H1 (cell line): ENCODE data around the gene KIAA0513. TPM values are rescaled to one million over a fixed set of nuclear protein-coding genes. Genes with fewer than 3 reads are reported as not detected.

Experiments
- CTCF ChIA-PET: fragments of 300-600 bp; sonication (Branson Sonifier 250); formaldehyde crosslinking; loops from one replicate; lab custom pipeline; 2021; ENCODE audit not compliant: partially characterized antibody; lab: Charles Lee
- POLR2A ChIA-PET: fragments of 300-600 bp; sonication (Branson Sonifier 250); formaldehyde crosslinking; loops from one replicate; lab custom pipeline; 2021; ENCODE audit warnings: inconsistent platforms; ENCODE audit not compliant: partially characterized antibody; lab: Charles Lee
- DNase-seq, 2 experiments: peaks; one replicate each; pipeline versions ENCODE4 v3.0.0 to v3.0.0-alpha.2; 2010 to 2022; ENCODE audit warnings: low spot score in 2 of 2, low read depth in 1 of 2, mixed read lengths in 1 of 2
- FAIRE-seq: peaks from 2 replicates; lab custom pipeline; 2011; peaks lifted over from hg19 to GRCh38; lab: Jason Lieb, UNC
- H2AFZ ChIP-seq: 2 replicates; pipeline ENCODE4 v1.8.1; 2012; ENCODE audit warnings: low read length, inconsistent platforms
- H2AK5ac ChIP-seq: 2 replicates; pipeline ENCODE4 v1.6.1; 2013; ENCODE audit warnings: low read depth, low read length
- H2BK120ac ChIP-seq: replicated peaks from 2 replicates; pipeline ENCODE3; 2013; ENCODE audit warnings: low read depth, low read length, inconsistent platforms
- H2BK12ac ChIP-seq: 2 replicates; pipeline ENCODE4 v1.6.1; 2013; ENCODE audit warnings: low read depth, low read length
- H2BK15ac ChIP-seq: 2 replicates; pipeline ENCODE4 v1.6.1; 2013; ENCODE audit warnings: low read length
- H2BK20ac ChIP-seq: 2 replicates; pipeline ENCODE4 v1.6.1; 2013; ENCODE audit warnings: low read length
- H2BK5ac ChIP-seq: 2 replicates; pipeline ENCODE4 v1.6.1; 2013; ENCODE audit warnings: low read depth, low read length
- H3K14ac ChIP-seq: 2 replicates; pipeline ENCODE4 v1.6.1; 2013; ENCODE audit warnings: inconsistent platforms; ENCODE audit not compliant: insufficient read length
- H3K18ac ChIP-seq: 2 replicates; pipeline ENCODE4 v1.6.1; 2013; ENCODE audit warnings: low read length; ENCODE audit errors: extremely low read depth
- H3K23ac ChIP-seq: 2 replicates; pipeline ENCODE4 v1.6.1; 2013; ENCODE audit warnings: inconsistent platforms; ENCODE audit not compliant: insufficient read length
- H3K23me2 ChIP-seq: 2 replicates; pipeline ENCODE4 v1.6.1; 2013; ENCODE audit warnings: low read depth, low read length
- H3K27ac ChIP-seq: 2 replicates; pipeline ENCODE4 v1.6.1; 2011; ENCODE audit warnings: low read depth, low read length, inconsistent platforms
- H3K27me3 ChIP-seq, 4 experiments: replicated peaks in 1 of 4; 1 replicate in 1 of 4; 2 replicates in 3 of 4; pipeline versions ENCODE4 v1.6.1 to v1.8.1; 2011 to 2013; ENCODE audit warnings: low read length in 3 of 4, mild to moderate bottlenecking in 3 of 4, inconsistent platforms in 2 of 4, mixed read lengths in 2 of 4, moderate library complexity in 1 of 4; ENCODE audit not compliant: control insufficient read depth in 3 of 4, insufficient read depth in 3 of 4; ENCODE audit errors: extremely low read depth in 1 of 4
- H3K36me3 ChIP-seq, 4 experiments: 2 replicates each; pipeline versions ENCODE4 v1.6.1 to v1.8.1; 2011 to 2013; ENCODE audit warnings: mild to moderate bottlenecking in 4 of 4, low read length in 3 of 4, moderate library complexity in 2 of 4, control low read depth in 1 of 4, inconsistent platforms in 1 of 4; ENCODE audit not compliant: insufficient read depth in 4 of 4, control insufficient read depth in 2 of 4
- H3K4ac ChIP-seq: replicated peaks from 2 replicates; pipeline ENCODE3; 2013; ENCODE audit warnings: low read length, low read depth, mixed read lengths, inconsistent platforms; ENCODE audit not compliant: insufficient read length
- H3K4me1 ChIP-seq, 4 experiments: replicated peaks in 1 of 4; 1 replicate in 1 of 4; 2 replicates in 3 of 4; pipeline versions ENCODE4 v1.6.1 to v1.8.1; 2011 to 2013; ENCODE audit warnings: low read length in 3 of 4, inconsistent platforms in 2 of 4, mixed read lengths in 1 of 4; ENCODE audit not compliant: insufficient read depth in 4 of 4, control insufficient read depth in 3 of 4
- H3K4me2 ChIP-seq, 2 experiments: 2 replicates each; pipeline versions ENCODE4 v1.6.1 to v1.8.1; 2011 to 2013; ENCODE audit warnings: low read depth in 2 of 2, low read length in 2 of 2, control low read depth in 1 of 2, inconsistent platforms in 1 of 2, mild to moderate bottlenecking in 1 of 2; ENCODE audit not compliant: insufficient read depth in 1 of 2
- H3K4me3 ChIP-seq, 4 experiments: fragments of 200-600, 300-600 bp in 1 of 4; sonication (generic), shearing (Covaris generic), sonication (Bioruptor Twin) in 1 of 4; 2 replicates each; pipeline versions ENCODE4 v1.5.1 to v1.8.1; 2011 to 2016; ENCODE audit warnings: low read length in 4 of 4, low read depth in 3 of 4, control low read depth in 2 of 4, inconsistent platforms in 2 of 4, mild to moderate bottlenecking in 2 of 4, mixed read lengths in 1 of 4, moderate library complexity in 1 of 4; ENCODE audit not compliant: insufficient read depth in 2 of 4; ENCODE audit errors: extremely low read depth in 1 of 4
- H3K56ac ChIP-seq: replicated peaks from 2 replicates; pipeline ENCODE3; 2013; ENCODE audit warnings: low read depth, mild to moderate bottlenecking, mixed read lengths, low read length, inconsistent platforms; ENCODE audit not compliant: insufficient read length
- H3K79me1 ChIP-seq: 2 replicates; pipeline ENCODE4 v1.6.1; 2013; ENCODE audit warnings: low read depth, low read length, control low read depth
- H3K79me2 ChIP-seq, 2 experiments: 2 replicates each; pipeline versions ENCODE4 v1.6.1 to v1.8.1; 2012 to 2013; ENCODE audit warnings: low read length in 2 of 2, mild to moderate bottlenecking in 2 of 2, inconsistent platforms in 1 of 2; ENCODE audit not compliant: insufficient read depth in 2 of 2, control insufficient read depth in 1 of 2
- H3K9ac ChIP-seq, 4 experiments: replicated peaks in 1 of 4; 1 replicate in 1 of 4; 2 replicates in 3 of 4; pipeline versions ENCODE4 v1.6.1 to v1.8.1; 2011 to 2013; ENCODE audit warnings: low read depth in 3 of 4, low read length in 3 of 4, control low read depth in 2 of 4, mild to moderate bottlenecking in 2 of 4, moderate library complexity in 2 of 4, inconsistent platforms in 1 of 4; ENCODE audit errors: extremely low read depth in 1 of 4
- H3K9me3 ChIP-seq, 2 experiments: 2 replicates each; pipeline versions ENCODE4 v1.6.1 to v1.8.1; 2012 to 2013; ENCODE audit warnings: mild to moderate bottlenecking in 2 of 2, moderate library complexity in 2 of 2, control low read depth in 1 of 2, inconsistent platforms in 1 of 2, low read depth in 1 of 2, low read length in 1 of 2, mixed read lengths in 1 of 2; ENCODE audit not compliant: insufficient read depth in 2 of 2
- H4K20me1 ChIP-seq, 2 experiments: replicated peaks in 1 of 2; 2 replicates each; pipeline versions ENCODE3 to v1.8.1; 2011 to 2013; ENCODE audit warnings: inconsistent platforms in 2 of 2, low read length in 2 of 2, mild to moderate bottlenecking in 1 of 2; ENCODE audit not compliant: insufficient read depth in 2 of 2, control insufficient read depth in 1 of 2
- H4K5ac ChIP-seq: 2 replicates; pipeline ENCODE4 v1.6.1; 2013; ENCODE audit warnings: low read length, low read depth, mixed read lengths, inconsistent platforms; ENCODE audit not compliant: insufficient read length
- H4K8ac ChIP-seq: 2 replicates; pipeline ENCODE4 v1.8.0; 2013; ENCODE audit warnings: mild to moderate bottlenecking, moderate library complexity, low read length, inconsistent platforms; ENCODE audit not compliant: insufficient read depth; ENCODE audit errors: extremely low read depth
- H4K91ac ChIP-seq: replicated peaks from 2 replicates; pipeline ENCODE3; 2013; ENCODE audit warnings: low read length, mixed read lengths, inconsistent platforms; ENCODE audit not compliant: insufficient read length
- BCL11A ChIP-seq, 2 experiments: IDR thresholded peaks; one replicate each; pipeline ENCODE4 v1.6.1; 2011; ENCODE audit warnings: low read depth in 2 of 2, low read length in 2 of 2, mild to moderate bottlenecking in 2 of 2
- CREB1 ChIP-seq: IDR thresholded peaks from 2 replicates; pipeline ENCODE4 v1.6.1; 2012; ENCODE audit warnings: inconsistent platforms
- EZH2 ChIP-seq: fragments of 200-600 bp; sonication (generic); IDR thresholded peaks from 2 replicates; pipeline ENCODE4 v1.7.1; 2012; ENCODE audit warnings: low read depth, mild to moderate bottlenecking, moderate library complexity, low read length, inconsistent platforms; ENCODE audit not compliant: severe bottlenecking
- JUN ChIP-seq: IDR thresholded peaks from 2 replicates; pipeline ENCODE4 v1.6.1; 2011; ENCODE audit warnings: low read depth, mild to moderate bottlenecking, improper control_type of control experiment, low read length
- MAFK ChIP-seq: IDR thresholded peaks from 2 replicates; pipeline ENCODE4 v1.6.1; 2012; ENCODE audit warnings: low read depth, mild to moderate bottlenecking, improper control_type of control experiment, low read length
- NRF1 ChIP-seq: IDR thresholded peaks from 2 replicates; pipeline ENCODE4 v1.6.1; 2011; ENCODE audit warnings: mild to moderate bottlenecking, low read depth, low read length, improper control_type of control experiment
- PHF8 ChIP-seq: fragments of 200-600 bp; sonication (generic); conservative IDR thresholded peaks from 2 replicates; pipeline ENCODE4 v1.7.1; 2012; ENCODE audit warnings: low read depth, mild to moderate bottlenecking, inconsistent platforms, low read length, moderate library complexity
- POLR2AphosphoS5 ChIP-seq: IDR thresholded peaks from 2 replicates; pipeline ENCODE4 v1.6.1; 2011; ENCODE audit warnings: low read depth, low read length
- RNF2 ChIP-seq: fragments of 200-900, 300-1000 bp; sonication (generic); IDR thresholded peaks from 2 replicates; pipeline ENCODE4 v1.7.1; 2016; ENCODE audit warnings: borderline replicate concordance, low read depth, mild to moderate bottlenecking, antibody characterized with exemption, low read length; ENCODE audit not compliant: poor library complexity, severe bottlenecking; ENCODE audit errors: missing control alignments
- SIN3A ChIP-seq, 2 experiments: IDR thresholded peaks in 1 of 2; conservative IDR thresholded peaks in 1 of 2; 2 replicates each; pipeline ENCODE4 v1.6.1; 2011 to 2012; ENCODE audit warnings: low read length in 2 of 2, improper control_type of control experiment in 1 of 2, low read depth in 1 of 2, mild to moderate bottlenecking in 1 of 2
- SP4 ChIP-seq: IDR thresholded peaks from 2 replicates; pipeline ENCODE4 v1.6.1; 2012; ENCODE audit warnings: low read length, inconsistent platforms
- TEAD4 ChIP-seq: IDR thresholded peaks from 2 replicates; pipeline ENCODE4 v1.6.1; 2012; ENCODE audit warnings: low read depth, low read length, inconsistent platforms, mixed read lengths
- ZNF274 ChIP-seq: IDR thresholded peaks from 2 replicates; pipeline ENCODE4 v1.7.0; 2012; ENCODE audit warnings: low read length, borderline replicate concordance; ENCODE audit errors: extremely low read depth
- WGBS, 2 experiments: shearing (Covaris generic) in 1 of 2; methylation state at CpG; one replicate each; pipeline versions ENCODE4 v1.1.6 to v1.1.7; 2013 to 2015; ENCODE audit warnings: low lambda C conversion rate in 2 of 2, mixed read lengths in 2 of 2, inconsistent platforms in 1 of 2, low coverage in 1 of 2, missing lambda C conversion rate in 1 of 2; ENCODE audit not compliant: insufficient replicate concordance in 2 of 2, insufficient coverage in 1 of 2, insufficient read length in 1 of 2; ENCODE audit errors: extremely low coverage in 1 of 2, missing lambda C conversion rate in 1 of 2; 5-methylcytosine and 5-hydroxymethylcytosine counted together
- polyA plus RNA-seq, 7 experiments: library from polyadenylated mRNA; depleted of rRNA in 3 of 7; stranded (reverse) in 5 of 7; unstranded in 2 of 7; fragments of >200 nt in 5 of 7; fragments of 200-250 nt in 2 of 7; gene quantifications; 1 replicate in 5 of 7; 2 replicates in 1 of 7; 4 replicates in 1 of 7; pipeline versions ENCODE4 v1.2.1 to v1.2.3, GENCODE V29; 2011 to 2013; ENCODE audit warnings: missing spikeins in 2 of 7, mixed read lengths in 2 of 7
- total RNA-seq: library from RNA; stranded (reverse); fragmentation: NEBNext Ultra II Directional; extraction: Animal tissue kit (Norgen Biotek cat#: 25700); gene quantifications from 2 replicates; pipeline ENCODE4 v1.2.1, GENCODE V29; 2021
- TF ChIP-seq, protein P1 (sequence below): IDR thresholded peaks from 2 replicates; pipeline ENCODE4 v1.6.1; 2012; ENCODE audit warnings: inconsistent platforms

The KIAA0513 gene
- total and polyA plus RNA-seq, 2 of the 8 experiments (the other 6 are each of a cell fraction or from before 2014, with no cell fraction given), result 2.1 to 6.1 TPM

- POLR2A ChIA-PET, result no interaction called here
- TF ChIP-seq TEAD4, result no peak
- no peak for TF ChIP-seq SIN3A (conservative IDR thresholded peaks at IDR 0.05 in 1 of 2, IDR thresholded peaks at IDR 0.05 in 1 of 2; ENCODE audit: low read depth in 1 of 2, low read length in 2 of 2)
- no peak for TF ChIP-seq RNF2
- TF ChIP-seq POLR2AphosphoS5, result no peak
- no peak for TF ChIP-seq JUN
- no peak for TF ChIP-seq EZH2
- TF ChIP-seq MAFK, result no peak
- no peak for TF ChIP-seq SP4
- no peak for TF ChIP-seq ZNF274
- no peak for TF ChIP-seq BCL11A (IDR thresholded peaks at IDR 0.05; ENCODE audit: low read depth in 2 of 2, low read length in 2 of 2)
- no peak for TF ChIP-seq CREB1
- TF ChIP-seq, protein P1, sequence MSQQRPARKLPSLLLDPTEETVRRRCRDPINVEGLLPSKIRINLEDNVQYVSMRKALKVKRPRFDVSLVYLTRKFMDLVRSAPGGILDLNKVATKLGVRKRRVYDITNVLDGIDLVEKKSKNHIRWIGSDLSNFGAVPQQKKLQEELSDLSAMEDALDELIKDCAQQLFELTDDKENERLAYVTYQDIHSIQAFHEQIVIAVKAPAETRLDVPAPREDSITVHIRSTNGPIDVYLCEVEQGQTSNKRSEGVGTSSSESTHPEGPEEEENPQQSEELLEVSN, result no peak
- TF ChIP-seq PHF8, result no peak
- no peak for TF ChIP-seq NRF1
Measured at GRCh38 chr16:85067024-85067423, 39.4 kb downstream of the KIAA0513 start.

More at GRCh38 chr16:85067024-85067423, 39.4 kb downstream of the KIAA0513 start:
- Histone ChIP-seq H3K23me2 (no peaks in the 10 kb centered on the region; the same call in 1 of the 2 replicates), H2BK15ac (no peak overlapping the region), H3K23ac (no peak overlapping the region), H3K18ac (no peak overlapping the region), H2BK120ac (no peak overlapping the region), H4K91ac (no peak overlapping the region), H2BK5ac (no peak overlapping the region), H3K4ac (no peak overlapping the region), H4K20me1 (peaks cover 0 to 2% of the 10 kb centered on the region in 2 experiments), H4K5ac (no peak overlapping the region), H3K27ac (no peak overlapping the region), H3K79me2 (no peaks in the 10 kb centered on the region), H3K9ac (no peak overlapping the region), H3K4me2 (no peak overlapping the region), H3K56ac (no peak overlapping the region), H3K79me1 (no peaks in the 10 kb centered on the region), H2AFZ (no peak overlapping the region), H3K4me3 (no peak overlapping the region), H3K9me3 (no peaks in the 10 kb centered on the region), H3K4me1 (peaks cover 4 to 11% (median 7%) of the 10 kb centered on the region in 4 experiments), H3K36me3 (no peaks in the 10 kb centered on the region; a peak in 1 of 8 replicates), H3K14ac (no peak overlapping the region), H2AK5ac (no peak overlapping the region), H2BK20ac (no peak overlapping the region), H4K8ac (no peak overlapping the region), H2BK12ac (no peak overlapping the region), H3K27me3 (no peaks in the 10 kb centered on the region; a peak in 1 of 7 replicates)
- FAIRE-seq, result no peak
- CTCF ChIA-PET, result interaction anchor here (1.2 to 6.3 kb wide), 3 partner anchors 9 to 20 kb away, joined by 3 to 59 read pairs (median 8); no protein-coding TSS in a partner anchor
- 91% methylated on average over 17 of the region's 18 CpGs; no CpG with 5 or more reads in 1 of the 2 experiments for WGBS, 2 experiments
- DNase-seq, result no peak
